Measurements from ENCODE around the gene SGCA. TPM values are rescaled to one million over a fixed set of nuclear protein-coding genes. Genes with fewer than 3 reads are reported as not detected.

SGCA gene
- total and polyA plus RNA-seq, 12 donors: 0.28 to 5.5 (median 1.6) TPM; not detected in 4

DNA sequence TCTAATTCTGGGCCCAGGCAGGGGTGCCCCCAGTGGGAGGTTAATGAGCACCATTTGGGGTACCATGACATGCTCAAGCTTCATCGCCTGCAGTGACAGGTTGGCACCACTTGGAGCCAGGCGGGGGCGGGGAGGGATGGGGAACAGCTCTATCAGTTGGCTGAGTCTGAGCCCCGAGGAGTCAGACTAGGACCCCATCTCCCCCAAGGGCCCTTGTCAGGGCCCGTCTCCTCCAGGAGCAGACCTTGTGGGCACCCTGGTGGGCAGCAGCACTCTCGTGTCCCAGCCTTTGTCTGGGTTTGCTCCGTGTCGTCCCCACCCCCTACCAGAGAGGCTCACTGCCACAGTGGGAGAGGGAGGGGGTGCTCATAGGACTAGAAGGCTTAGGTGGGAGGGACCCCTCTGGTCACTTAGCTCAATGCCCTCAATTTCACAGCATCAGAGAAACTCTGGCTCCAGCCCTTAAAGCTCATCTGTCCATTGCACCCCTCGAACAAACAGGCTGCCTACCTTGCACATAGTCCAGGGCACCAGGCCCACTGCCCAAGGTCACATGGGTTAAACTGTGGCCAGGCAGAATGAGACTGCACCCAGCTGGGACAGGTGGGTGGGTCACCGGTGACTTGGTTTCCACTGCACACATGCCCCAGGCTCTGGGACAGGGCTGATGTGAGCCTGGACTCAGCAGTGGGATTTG, 19.4 kb upstream of the SGCA start:
- Histone ChIP-seq H3K36me3 (replicated peaks in 1 of 2) (peaks cover 0 to 40% of the 10 kb centered on the region in 2 donors), H3K4me1 (replicated peaks in 1 of 2) (peaks cover 39 to 56% of the 10 kb centered on the region in 2 donors), H3K9me3 (replicated peaks in 1 of 3) (no peaks in the 10 kb centered on the region), H3K27ac (peak overlapping the region in 4 of 5 donors; percentile 15 to 94 (median 91)), H3K27me3 (no peaks in the 10 kb centered on the region), H3K4me3 (peak overlapping the region in 1 of 4 donors; percentile 92)
- DNase-seq: no peak
- 63 to 75% (median 67%) methylated on average over 3 to 10 of the region's 10 CpGs for WGBS, 4 donors
- TF ChIP-seq CTCF (IDR thresholded peaks at IDR 0.05) (peak in 1 of 6 experiments; percentile 16), POLR2A (IDR thresholded peaks at IDR 0.05) (no peak)
- intact Hi-C loops (cut with DNase I): loop anchor here in 1 of 2 donors (5.0 kb wide), 1 partner anchor 49 kb away; the partner anchor contains the start of gene PDK2

GRCh38 chr17:50146927-50147665, 18.7 kb upstream of the SGCA start:
- intact Hi-C loops (cut with DNase I): loop anchor here in 1 of 2 donors (5.0 kb wide), 1 partner anchor 50 kb away; the partner anchor contains the start of gene PDK2
- Histone ChIP-seq H3K9me3 (replicated peaks in 1 of 3) (no peaks in the 10 kb centered on the region), H3K4me1 (replicated peaks in 1 of 2) (peaks cover 47 to 59% of the 10 kb centered on the region in 2 donors), H3K4me3 (peak overlapping the region in 2 of 4 donors; percentile 16 to 92), H3K27me3 (no peaks in the 10 kb centered on the region), H3K27ac (peak overlapping the region in 4 of 5 donors; percentile 15 to 94 (median 91)), H3K36me3 (replicated peaks in 1 of 2) (peaks cover 0 to 32% of the 10 kb centered on the region in 2 donors)
- TF ChIP-seq POLR2A (IDR thresholded peaks at IDR 0.05) (peak in 1 of 2 donors; percentile 32), CTCF (IDR thresholded peaks at IDR 0.05) (no peak)
- 29 to 33% (median 29%) methylated on average over 13 to 15 of the region's 15 CpGs for WGBS, 4 donors
- peak in 2 of 7 donors; percentile 69 to 71 for DNase-seq

GRCh38 chr17:50147841-50148225, 18.0 kb upstream of the SGCA start:
- no peak for DNase-seq
- peaks cover 54 to 66% of the 10 kb centered on the region in 2 donors for H3K4me1 ChIP-seq (replicated peaks in 1 of 2)
- H3K4me3 ChIP-seq: peak overlapping the region in 2 of 4 donors; percentile 60 to 92
- no peaks in the 10 kb centered on the region for H3K27me3 ChIP-seq
- WGBS, 4 donors: 0 to 8% (median 6%) methylated on average over 3 to 5 of the region's 5 CpGs
- intact Hi-C loops (cut with DNase I): loop anchor here in 1 of 2 donors (5.0 kb wide), 1 partner anchor 51 kb away; the partner anchor contains the start of gene PDK2
- TF ChIP-seq CTCF (IDR thresholded peaks at IDR 0.05): no peak
- TF ChIP-seq POLR2A (IDR thresholded peaks at IDR 0.05): no peak
- peaks cover 0 to 25% of the 10 kb centered on the region in 2 donors for H3K36me3 ChIP-seq (replicated peaks in 1 of 2)
- no peaks in the 10 kb centered on the region for H3K9me3 ChIP-seq (replicated peaks in 1 of 3)
- peak overlapping the region; percentile 23 to 94 (median 89) for H3K27ac ChIP-seq
